Upper lobe of left lung (tissue), 6 donors: Measurements from ENCODE around the gene TMEM51. TPM values are rescaled to one million over a fixed set of nuclear protein-coding genes. Genes with fewer than 3 reads are reported as not detected.

ENCODE experiments used
- ATAC-seq, 2 donors: fragments of 200-7000 bp; cut with Tn5 transposase; one replicate each; pipeline ENCODE4 v1.9.1; 2022; ENCODE audit warnings: mild to moderate bottlenecking in 2 of 2, moderate library complexity in 2 of 2; ENCODE audit not compliant: low FRiP score in 2 of 2
- DNase-seq, 2 donors: peaks; one replicate each; pipeline ENCODE4 v3.0.0-alpha.2; 2019 to 2020
- H3K27ac ChIP-seq, 4 donors: fragments of 200-600 bp; sonication (generic); one replicate each; pipeline ENCODE4 v1.5.1; 2016 to 2019
- H3K27me3 ChIP-seq, 4 donors: fragments of 200-600 bp; sonication (generic); one replicate each; pipeline ENCODE4 v1.5.1; 2017 to 2019
- H3K36me3 ChIP-seq, 4 donors: fragments of 200-600 bp; sonication (generic); one replicate each; pipeline ENCODE4 v1.5.1; 2016 to 2019
- H3K4me1 ChIP-seq, 4 donors: fragments of 200-600 bp; sonication (generic); one replicate each; pipeline ENCODE4 v1.5.1; 2018 to 2019
- H3K4me3 ChIP-seq, 4 donors: fragments of 200-600 bp; sonication (generic); one replicate each; pipeline ENCODE4 v1.5.1; 2017 to 2019; ENCODE audit warnings: mild to moderate bottlenecking in 2 of 4, moderate library complexity in 1 of 4
- H3K9me3 ChIP-seq, 4 donors: fragments of 200-600 bp; sonication (generic); one replicate each; pipeline ENCODE4 v1.5.1; 2018 to 2019
- CTCF ChIP-seq, 6 experiments: fragments of 450-650 bp in 4 of 6; fragments of 200-600 bp in 2 of 6; sonication (generic) in 2 of 6; IDR thresholded peaks; one replicate each; pipeline ENCODE4 v1.5.1; 2016 to 2019; ENCODE audit warnings: antibody characterized with exemption in 6 of 6
- EP300 ChIP-seq, 4 donors: sonication (generic); formaldehyde crosslinking; IDR thresholded peaks; one replicate each; pipeline ENCODE4 v1.5.1; 2017; ENCODE audit warnings: antibody characterized with exemption in 4 of 4, control low read depth in 2 of 4
- POLR2A ChIP-seq, 4 donors: fragments of 450-650 bp; IDR thresholded peaks; one replicate each; pipeline ENCODE4 v1.5.1; 2016 to 2017; ENCODE audit warnings: antibody characterized with exemption in 4 of 4, mild to moderate bottlenecking in 2 of 4
- POLR2AphosphoS5 ChIP-seq, 2 donors: sonication (generic); formaldehyde crosslinking; IDR thresholded peaks; one replicate each; pipeline ENCODE4 v1.5.1; 2017; ENCODE audit warnings: antibody characterized with exemption in 2 of 2
- WGBS, 2 donors: methylation state at CpG; one replicate each; pipeline ENCODE4 v1.1.5; 2017 to 2018; 5-methylcytosine and 5-hydroxymethylcytosine counted together
- total RNA-seq, 6 donors: library from RNA; depleted of rRNA in 4 of 6; stranded (reverse); fragments of >200 nt in 4 of 6; gene quantifications; one replicate each; pipeline versions ENCODE4 v1.1.0 to v1.2.1, GENCODE V29; 2016 to 2021
- donor health status: DM: no; HTN: no; CAD: no; lungs with moderate emphysema.
- donor health status: DM: no; HTN: yes; CAD: no; lungs with severe emphysema.

TMEM51 gene
- total RNA-seq, 6 donors from 2014 or later, result 6.3 to 22.4 (median 14.6) TPM

GRCh38 chr1:15207829-15208429 is 54.4 kb downstream of the TMEM51 start:
- WGBS, 2 donors, result 78 to 79% methylated on average over 6 of the region's 6 CpGs
- Histone ChIP-seq H3K36me3 (no peaks in the 10 kb centered on the region), H3K4me3 (no peak overlapping the region), H3K9me3 (no peaks in the 10 kb centered on the region), H3K27ac (no peak overlapping the region), H3K4me1 (peaks cover 5 to 38% (median 24%) of the 10 kb centered on the region in 4 donors), H3K27me3 (no peaks in the 10 kb centered on the region)
- ATAC-seq, result no peak
- no peak for TF ChIP-seq POLR2AphosphoS5 (IDR thresholded peaks at IDR 0.05)
- TF ChIP-seq CTCF (IDR thresholded peaks at IDR 0.05), result no peak
- TF ChIP-seq EP300 (IDR thresholded peaks at IDR 0.05), result no peak
- TF ChIP-seq POLR2A (IDR thresholded peaks at IDR 0.05), result no peak
- DNase-seq, result peak in 1 of 2 donors; percentile 34

- no peaks in the 10 kb centered on the region for H3K9me3 ChIP-seq
- DNase-seq, result no peak
- TF ChIP-seq POLR2A (IDR thresholded peaks at IDR 0.05) (no peak), CTCF (IDR thresholded peaks at IDR 0.05) (no peak)
- WGBS, 2 donors, result 77 to 84% methylated on average over 7 of the region's 7 CpGs
- no peak for ATAC-seq
- H3K27ac ChIP-seq, result peak overlapping the region in 1 of 4 donors; percentile 5
- H3K4me3 ChIP-seq, result no peak overlapping the region
- peaks cover 0 to 10% (median 2%) of the 10 kb centered on the region in 4 donors for H3K36me3 ChIP-seq
- H3K4me1 ChIP-seq, result peaks cover 16 to 53% (median 37%) of the 10 kb centered on the region in 4 donors
- no peaks in the 10 kb centered on the region for H3K27me3 ChIP-seq
Observed at GRCh38 chr1:15210651-15211375, 57.3 kb downstream of the TMEM51 start.

GRCh38 chr1:15211424-15211823 is 57.9 kb downstream of the TMEM51 start:
- no peak for ATAC-seq
- WGBS, 2 donors, result 87 to 94% methylated on average over 3 of the region's 3 CpGs
- Histone ChIP-seq H3K4me3 (no peak overlapping the region), H3K27ac (peak overlapping the region in 1 of 4 donors; percentile 5), H3K9me3 (no peaks in the 10 kb centered on the region), H3K4me1 (peaks cover 16 to 53% (median 35%) of the 10 kb centered on the region in 4 donors), H3K36me3 (peaks cover 0 to 10% (median 2%) of the 10 kb centered on the region in 4 donors), H3K27me3 (no peaks in the 10 kb centered on the region)
- DNase-seq, result no peak
- no peak for TF ChIP-seq POLR2AphosphoS5 (IDR thresholded peaks at IDR 0.05)
- no peak for TF ChIP-seq CTCF (IDR thresholded peaks at IDR 0.05)
- no peak for TF ChIP-seq POLR2A (IDR thresholded peaks at IDR 0.05)
- TF ChIP-seq EP300 (IDR thresholded peaks at IDR 0.05), result no peak

GRCh38 chr1:15212216-15212953 is 58.8 kb downstream of the TMEM51 start:
- DNase-seq, result no peak
- no peak for ATAC-seq
- no peak overlapping the region for H3K27ac ChIP-seq
- peaks cover 0 to 10% (median 2%) of the 10 kb centered on the region in 4 donors for H3K36me3 ChIP-seq
- no peaks in the 10 kb centered on the region for H3K9me3 ChIP-seq
- 77% methylated on average over 16 to 17 of the region's 17 CpGs for WGBS, 2 donors
- H3K4me3 ChIP-seq, result no peak overlapping the region
- TF ChIP-seq POLR2AphosphoS5 (IDR thresholded peaks at IDR 0.05), result no peak
- TF ChIP-seq CTCF (IDR thresholded peaks at IDR 0.05), result no peak
- TF ChIP-seq POLR2A (IDR thresholded peaks at IDR 0.05), result no peak
- peaks cover 16 to 52% (median 29%) of the 10 kb centered on the region in 4 donors for H3K4me1 ChIP-seq
- no peaks in the 10 kb centered on the region for H3K27me3 ChIP-seq
